Measurements from ENCODE around the gene ARHGEF12. TPM values are rescaled to one million over a fixed set of nuclear protein-coding genes. Genes with fewer than 3 reads are reported as not detected.

The ARHGEF12 gene
- polyA plus RNA-seq, 3 donors = 0.25 to 0.87 (median 0.27) TPM

DNA sequence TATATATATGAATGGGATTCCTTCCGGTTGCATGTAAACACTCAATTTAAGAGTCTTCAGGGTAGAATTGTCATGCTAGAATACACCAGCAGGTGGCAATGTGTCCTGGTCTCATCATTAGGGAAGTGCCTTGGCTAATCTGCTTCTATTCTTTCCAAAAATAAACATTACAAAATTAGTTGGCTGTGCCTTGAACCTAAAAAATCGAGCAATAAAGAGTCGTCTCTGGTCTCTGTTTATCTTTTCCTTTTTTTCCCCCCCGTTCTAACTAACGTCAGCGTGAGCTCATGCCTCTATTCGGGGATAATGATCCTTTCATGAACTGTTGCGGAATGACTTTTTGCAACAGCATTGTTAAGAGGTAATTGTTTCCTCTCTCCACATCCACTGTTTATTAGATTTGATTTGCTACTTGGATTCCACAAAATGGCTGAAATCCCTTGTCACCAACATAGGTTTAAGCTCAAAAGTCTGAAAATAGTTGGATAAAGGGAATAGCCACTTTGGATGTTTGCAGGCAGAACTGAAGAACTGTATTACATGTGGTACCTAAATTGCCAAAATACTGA is 1.2 kb upstream of the ARHGEF12 start:
- DNase-seq = peak; percentile 64 to 82 (median 71)
- H3K4me3 ChIP-seq (replicated peaks in 1 of 3; ENCODE audit: low read depth in 2 of 3, low read length in 3 of 3) = no peak overlapping the region
- no peaks in the 10 kb centered on the region for H4K20me1 ChIP-seq (ENCODE audit: insufficient read depth, low read length)
- H3K27ac Mint-ChIP-seq = no peak overlapping the region
- H3K4me2 ChIP-seq (replicated peaks; ENCODE audit: extremely low read depth, low read length, poor library complexity, severe bottlenecking) = peak overlapping the region; percentile 82
- peaks cover 3 to 26% (median 14%) of the 10 kb centered on the region in 7 donors for H3K9me3 Mint-ChIP-seq
- peaks cover 7 to 30% of the 10 kb centered on the region in 2 donors for H3K9me3 ChIP-seq (replicated peaks in 1 of 2; ENCODE audit: control insufficient read depth in 1 of 2, insufficient read depth in 1 of 2, low read length in 2 of 2)
- intact Hi-C loops (cut with micrococcal nuclease) = no loop called here
- no CpG with 5 or more reads among the region's 8 CpGs for WGBS (ENCODE audit: insufficient coverage)
- H3K27ac ChIP-seq (ENCODE audit: low read depth in 1 of 2, low read length in 2 of 2) = no peak overlapping the region
- H3K4me3 Mint-ChIP-seq = peak overlapping the region; percentile 49 to 80
- peaks cover 7 to 9% of the 10 kb centered on the region in 2 donors for H3K36me3 Mint-ChIP-seq
- no peak overlapping the region for H2AFZ ChIP-seq (ENCODE audit: insufficient read depth, low read depth, low read length, poor library complexity, severe bottlenecking)
- peaks cover 86 to 91% of the 10 kb centered on the region in 2 donors for H3K27me3 ChIP-seq (ENCODE audit: control insufficient read depth in 2 of 2, insufficient read depth in 2 of 2, low read length in 2 of 2)
- peaks cover 78 to 91% (median 82%) of the 10 kb centered on the region in 3 donors for H3K27me3 Mint-ChIP-seq (ENCODE audit: low read depth in 3 of 3)
- H3K4me1 ChIP-seq (ENCODE audit: control insufficient read depth in 1 of 2, insufficient read depth in 2 of 2, low read length in 2 of 2) = peaks cover 26% of the 10 kb centered on the region in 2 donors
- TF ChIP-seq, protein P1, sequence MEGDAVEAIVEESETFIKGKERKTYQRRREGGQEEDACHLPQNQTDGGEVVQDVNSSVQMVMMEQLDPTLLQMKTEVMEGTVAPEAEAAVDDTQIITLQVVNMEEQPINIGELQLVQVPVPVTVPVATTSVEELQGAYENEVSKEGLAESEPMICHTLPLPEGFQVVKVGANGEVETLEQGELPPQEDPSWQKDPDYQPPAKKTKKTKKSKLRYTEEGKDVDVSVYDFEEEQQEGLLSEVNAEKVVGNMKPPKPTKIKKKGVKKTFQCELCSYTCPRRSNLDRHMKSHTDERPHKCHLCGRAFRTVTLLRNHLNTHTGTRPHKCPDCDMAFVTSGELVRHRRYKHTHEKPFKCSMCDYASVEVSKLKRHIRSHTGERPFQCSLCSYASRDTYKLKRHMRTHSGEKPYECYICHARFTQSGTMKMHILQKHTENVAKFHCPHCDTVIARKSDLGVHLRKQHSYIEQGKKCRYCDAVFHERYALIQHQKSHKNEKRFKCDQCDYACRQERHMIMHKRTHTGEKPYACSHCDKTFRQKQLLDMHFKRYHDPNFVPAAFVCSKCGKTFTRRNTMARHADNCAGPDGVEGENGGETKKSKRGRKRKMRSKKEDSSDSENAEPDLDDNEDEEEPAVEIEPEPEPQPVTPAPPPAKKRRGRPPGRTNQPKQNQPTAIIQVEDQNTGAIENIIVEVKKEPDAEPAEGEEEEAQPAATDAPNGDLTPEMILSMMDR (IDR thresholded peaks at IDR 0.05) = peak; percentile 75
- no peaks in the 10 kb centered on the region for H3K36me3 ChIP-seq (replicated peaks in 1 of 2; ENCODE audit: control insufficient read depth in 1 of 2, insufficient read depth in 2 of 2, low read length in 2 of 2)
- H3K4me1 Mint-ChIP-seq = peaks cover 19% of the 10 kb centered on the region
- no peak overlapping the region for H3K9ac ChIP-seq (ENCODE audit: insufficient read depth, low read length, poor library complexity, severe bottlenecking)
- H3K79me2 ChIP-seq (ENCODE audit: insufficient read depth, low read length) = no peaks in the 10 kb centered on the region

DNA sequence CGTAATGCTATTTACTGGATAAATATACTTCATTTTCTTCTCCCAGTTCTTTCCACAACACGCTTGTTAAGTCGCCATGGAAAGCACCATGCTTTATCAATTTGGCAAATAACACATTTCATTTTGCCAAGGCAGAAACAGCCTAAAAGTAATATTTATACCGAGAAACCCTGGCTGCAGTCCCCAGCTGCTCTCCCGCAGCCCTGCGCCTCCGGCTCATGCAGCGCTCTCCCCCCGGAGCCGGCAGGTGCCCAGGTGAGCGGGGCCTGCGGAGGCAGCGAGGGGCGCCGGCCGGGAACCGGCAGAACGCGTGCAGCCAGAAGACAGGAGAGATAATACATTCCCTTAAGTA is 681 bp upstream of the ARHGEF12 start:
- H3K36me3 Mint-ChIP-seq = peaks cover 7 to 9% of the 10 kb centered on the region in 2 donors
- H3K4me3 Mint-ChIP-seq = peak overlapping the region; percentile 57 to 72
- H3K4me3 ChIP-seq (replicated peaks in 1 of 3; ENCODE audit: low read depth in 2 of 3, low read length in 3 of 3) = peak overlapping the region; percentile 40 to 76 (median 71)
- H3K4me1 Mint-ChIP-seq = peaks cover 19% of the 10 kb centered on the region
- H3K9ac ChIP-seq (ENCODE audit: insufficient read depth, low read length, poor library complexity, severe bottlenecking) = no peak overlapping the region
- DNase-seq = no peak
- H2AFZ ChIP-seq (ENCODE audit: insufficient read depth, low read depth, low read length, poor library complexity, severe bottlenecking) = peak overlapping the region; percentile 83
- peaks cover 78 to 91% (median 83%) of the 10 kb centered on the region in 3 donors for H3K27me3 Mint-ChIP-seq (ENCODE audit: low read depth in 3 of 3)
- H3K9me3 Mint-ChIP-seq = peaks cover 3 to 26% (median 14%) of the 10 kb centered on the region in 7 donors
- WGBS (ENCODE audit: insufficient coverage) = 0% methylated on average over 11 of the region's 19 CpGs
- no peaks in the 10 kb centered on the region for H4K20me1 ChIP-seq (ENCODE audit: insufficient read depth, low read length)
- intact Hi-C loops (cut with micrococcal nuclease) = no loop called here
- H3K4me2 ChIP-seq (replicated peaks; ENCODE audit: extremely low read depth, low read length, poor library complexity, severe bottlenecking) = peak overlapping the region; percentile 82
- peaks cover 86 to 91% of the 10 kb centered on the region in 2 donors for H3K27me3 ChIP-seq (ENCODE audit: control insufficient read depth in 2 of 2, insufficient read depth in 2 of 2, low read length in 2 of 2)
- peaks cover 26% of the 10 kb centered on the region in 2 donors for H3K4me1 ChIP-seq (ENCODE audit: control insufficient read depth in 1 of 2, insufficient read depth in 2 of 2, low read length in 2 of 2)
- no peaks in the 10 kb centered on the region for H3K36me3 ChIP-seq (replicated peaks in 1 of 2; ENCODE audit: control insufficient read depth in 1 of 2, insufficient read depth in 2 of 2, low read length in 2 of 2)
- H3K9me3 ChIP-seq (replicated peaks in 1 of 2; ENCODE audit: control insufficient read depth in 1 of 2, insufficient read depth in 1 of 2, low read length in 2 of 2) = peaks cover 7 to 30% of the 10 kb centered on the region in 2 donors
- no peak overlapping the region for H3K27ac Mint-ChIP-seq
- TF ChIP-seq, protein P1 (IDR thresholded peaks at IDR 0.05) = no peak
- no peak overlapping the region for H3K27ac ChIP-seq (ENCODE audit: low read depth in 1 of 2, low read length in 2 of 2)
- no peaks in the 10 kb centered on the region for H3K79me2 ChIP-seq (ENCODE audit: insufficient read depth, low read length)
